ENCODE results near the gene PIK3R3.

GRCh38 chr1:46061146-46061545 is 71.3 kb downstream of the PIK3R3 start:
- TF ChIP-seq CTCF (IDR thresholded peaks at IDR 0.05; ENCODE audit: extremely low read depth in 1 of 2, insufficient read depth in 1 of 2, low read depth in 1 of 2, low read length in 2 of 2) = no peak
- TF ChIP-seq JUN (IDR thresholded peaks at IDR 0.05; ENCODE audit: borderline replicate concordance, insufficient read depth, insufficient read length, low read depth) = no peak
- no peak for TF ChIP-seq POLR2A (IDR thresholded peaks at IDR 0.05; ENCODE audit: low read depth, low read length)
- no peak for TF ChIP-seq POLR2AphosphoS5 (IDR thresholded peaks at IDR 0.05; ENCODE audit: insufficient read depth, low read depth, low read length)
- TF ChIP-seq EZH2 (IDR thresholded peaks at IDR 0.05; ENCODE audit: borderline replicate concordance, low read depth, low read length, severe bottlenecking) = no peak
- TF ChIP-seq MYC (IDR thresholded peaks at IDR 0.05; ENCODE audit: low read depth, low read length) = no peak
- TF ChIP-seq MAX (IDR thresholded peaks at IDR 0.05; ENCODE audit: insufficient read depth, insufficient read length) = no peak
- no peak for TF ChIP-seq GATA2 (IDR thresholded peaks at IDR 0.05; ENCODE audit: insufficient read depth, insufficient read length, low read depth, low read length)
